Activated CD4-positive, alpha-beta T cell treated with anti-CD3 and anti-CD28 coated beads for 4 hours (primary cell): ENCODE data around the gene TMX1.
"Not testable (repeated sequence)": the region's sequence is repeated elsewhere in the genome, so short reads cannot be mapped to it uniquely, and the experiment has no call there.

ENCODE experiments used
- DNase-seq, 2 donors: peaks; one replicate each; pipeline ENCODE4 v3.0.0-alpha.2; 2020

The TMX1 gene, protein sequence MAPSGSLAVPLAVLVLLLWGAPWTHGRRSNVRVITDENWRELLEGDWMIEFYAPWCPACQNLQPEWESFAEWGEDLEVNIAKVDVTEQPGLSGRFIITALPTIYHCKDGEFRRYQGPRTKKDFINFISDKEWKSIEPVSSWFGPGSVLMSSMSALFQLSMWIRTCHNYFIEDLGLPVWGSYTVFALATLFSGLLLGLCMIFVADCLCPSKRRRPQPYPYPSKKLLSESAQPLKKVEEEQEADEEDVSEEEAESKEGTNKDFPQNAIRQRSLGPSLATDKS

DNA sequence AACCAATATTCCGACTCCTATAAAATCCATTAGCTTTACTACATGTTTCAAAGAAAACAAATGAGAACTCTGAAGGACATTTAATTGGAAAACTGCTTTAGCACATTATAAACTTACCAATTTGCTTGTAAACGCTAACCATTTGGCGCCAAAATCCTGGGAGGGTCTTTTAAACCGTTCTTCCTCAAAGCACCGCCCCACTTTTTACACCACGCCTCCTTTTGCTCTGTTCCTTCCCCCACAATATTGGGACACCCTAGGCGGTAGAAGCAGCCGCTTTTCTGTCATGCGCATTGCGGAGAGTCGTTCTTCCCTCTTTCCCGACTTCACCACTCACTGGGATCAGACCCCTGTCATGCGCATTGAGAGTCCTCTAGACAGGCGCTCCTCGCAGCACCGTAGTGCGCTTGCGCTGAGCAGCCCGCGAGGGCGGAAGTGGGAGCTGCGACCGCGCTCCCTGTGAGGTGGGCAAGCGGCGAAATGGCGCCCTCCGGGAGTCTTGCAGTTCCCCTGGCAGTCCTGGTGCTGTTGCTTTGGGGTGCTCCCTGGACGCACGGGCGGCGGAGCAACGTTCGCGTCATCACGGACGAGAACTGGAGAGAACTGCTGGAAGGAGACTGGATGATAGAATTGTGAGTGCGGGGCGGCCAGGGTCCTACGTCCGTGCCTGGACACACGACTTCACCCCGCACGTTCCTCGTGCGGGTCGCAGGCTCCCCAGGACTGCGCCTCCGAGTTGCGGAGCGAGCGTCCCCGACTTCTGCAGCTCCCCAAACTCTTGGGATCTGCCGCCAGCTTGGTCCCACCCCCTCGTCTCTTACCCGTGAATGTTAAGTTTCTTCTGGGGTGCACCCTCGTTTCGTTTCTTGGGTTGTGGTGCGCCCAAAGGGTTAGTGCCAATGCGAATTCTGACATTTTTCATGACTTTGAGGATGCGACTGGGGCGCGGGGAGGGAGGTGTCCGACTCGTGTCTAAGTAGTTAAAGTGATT, at the start of gene TMX1:
Gene TMX1 (plus strand): TSS at position 435 of the 991 bp plus-strand sequence. CDS start 46 bp downstream, at position 481.
- DNase-seq: peak; percentile 81 to 82

DNA sequence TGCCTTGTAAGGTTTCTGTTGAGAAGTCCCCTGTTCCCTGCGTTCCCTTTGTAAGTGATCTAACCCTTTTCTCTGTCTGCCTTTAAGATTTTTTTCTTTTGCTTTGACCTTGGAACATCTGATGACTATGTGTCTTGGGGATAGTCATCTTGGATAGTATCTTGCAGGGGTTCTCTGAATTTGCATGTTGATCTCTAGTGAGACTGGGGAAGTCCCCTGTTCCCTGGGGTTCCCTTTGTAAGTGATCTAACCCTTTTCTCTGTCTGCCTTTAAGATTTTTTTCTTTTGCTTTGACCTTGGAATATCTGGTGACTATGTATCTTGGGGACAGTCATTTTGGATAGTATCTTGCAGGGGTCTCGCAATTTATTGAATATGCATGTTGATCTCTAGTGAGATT, 38.2 kb upstream of the TMX1 start:
- DNase-seq: no peak

GRCh38 chr14:51202914-51203665, 37.0 kb upstream of the TMX1 start:
- no peak for DNase-seq

GRCh38 chr14:51203881-51204280, 36.2 kb upstream of the TMX1 start:
- no peak for DNase-seq

GRCh38 chr14:51205486-51205885, 34.6 kb upstream of the TMX1 start:
- no peak for DNase-seq

- DNase-seq: no peak
Measured at GRCh38 chr14:51206462-51206861, 33.6 kb upstream of the TMX1 start.

DNA sequence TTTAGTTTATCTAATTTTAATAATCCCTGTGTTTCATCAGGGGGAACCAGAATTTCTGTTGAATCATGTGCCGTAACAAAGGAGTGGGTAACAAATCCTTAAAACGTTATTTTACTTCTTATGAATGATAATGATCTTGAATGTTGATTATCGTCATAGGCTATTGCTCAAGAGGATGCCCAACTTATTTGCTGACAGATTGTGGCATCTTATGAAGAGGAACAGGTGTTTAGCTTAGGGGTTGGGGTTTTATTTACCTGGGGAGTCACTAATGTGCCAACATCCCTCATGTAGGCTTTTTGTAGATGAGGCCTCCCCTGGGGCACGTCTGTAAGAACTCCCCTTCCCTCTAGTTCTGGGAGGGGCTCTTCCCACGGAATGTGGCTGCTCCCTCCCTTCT, 32.4 kb upstream of the TMX1 start:
- no peak for DNase-seq

GRCh38 chr14:51208982-51209381, 31.1 kb upstream of the TMX1 start:
- DNase-seq: no peak

GRCh38 chr14:51209457-51209856, 30.6 kb upstream of the TMX1 start:
- no peak for DNase-seq

- DNase-seq: no peak
Measured at GRCh38 chr14:51210594-51210993, 29.5 kb upstream of the TMX1 start.

DNA sequence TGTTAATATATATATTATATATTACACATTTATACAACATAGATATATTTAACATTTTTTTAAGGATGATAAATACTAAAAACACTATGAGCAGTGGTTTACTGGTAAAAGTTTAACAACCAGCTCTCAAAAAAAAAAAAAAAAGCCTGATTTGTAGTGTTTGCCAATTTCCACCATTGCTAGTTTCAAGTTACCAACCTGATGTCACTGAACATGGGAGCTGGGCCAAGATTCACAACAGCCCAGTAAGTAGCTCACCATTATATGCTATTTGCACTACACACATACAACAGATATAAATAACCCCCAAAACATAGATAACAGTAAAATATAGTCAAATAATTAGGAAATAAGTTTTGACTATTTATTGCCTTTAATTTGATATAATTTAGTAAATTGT, 28.9 kb upstream of the TMX1 start:
- DNase-seq: no peak

DNA sequence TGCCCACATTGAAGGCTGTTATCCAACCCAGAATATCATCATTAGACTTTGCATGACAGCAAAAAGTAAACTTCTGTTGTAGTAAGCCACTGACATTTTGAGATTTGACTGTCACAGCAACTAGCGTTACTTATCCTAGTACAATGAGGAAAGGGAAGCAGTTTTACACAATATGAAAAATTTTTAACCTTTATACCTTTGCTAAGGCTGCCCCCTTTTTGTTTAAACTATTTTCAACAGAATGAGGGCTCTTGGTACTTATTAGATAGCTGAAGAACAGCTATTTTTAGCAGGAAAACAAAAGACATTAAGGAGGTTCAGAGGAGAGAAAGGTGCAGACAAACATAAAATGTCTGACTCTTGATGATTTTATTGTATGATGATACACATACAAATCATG, 23.4 kb upstream of the TMX1 start:
- no peak for DNase-seq

DNA sequence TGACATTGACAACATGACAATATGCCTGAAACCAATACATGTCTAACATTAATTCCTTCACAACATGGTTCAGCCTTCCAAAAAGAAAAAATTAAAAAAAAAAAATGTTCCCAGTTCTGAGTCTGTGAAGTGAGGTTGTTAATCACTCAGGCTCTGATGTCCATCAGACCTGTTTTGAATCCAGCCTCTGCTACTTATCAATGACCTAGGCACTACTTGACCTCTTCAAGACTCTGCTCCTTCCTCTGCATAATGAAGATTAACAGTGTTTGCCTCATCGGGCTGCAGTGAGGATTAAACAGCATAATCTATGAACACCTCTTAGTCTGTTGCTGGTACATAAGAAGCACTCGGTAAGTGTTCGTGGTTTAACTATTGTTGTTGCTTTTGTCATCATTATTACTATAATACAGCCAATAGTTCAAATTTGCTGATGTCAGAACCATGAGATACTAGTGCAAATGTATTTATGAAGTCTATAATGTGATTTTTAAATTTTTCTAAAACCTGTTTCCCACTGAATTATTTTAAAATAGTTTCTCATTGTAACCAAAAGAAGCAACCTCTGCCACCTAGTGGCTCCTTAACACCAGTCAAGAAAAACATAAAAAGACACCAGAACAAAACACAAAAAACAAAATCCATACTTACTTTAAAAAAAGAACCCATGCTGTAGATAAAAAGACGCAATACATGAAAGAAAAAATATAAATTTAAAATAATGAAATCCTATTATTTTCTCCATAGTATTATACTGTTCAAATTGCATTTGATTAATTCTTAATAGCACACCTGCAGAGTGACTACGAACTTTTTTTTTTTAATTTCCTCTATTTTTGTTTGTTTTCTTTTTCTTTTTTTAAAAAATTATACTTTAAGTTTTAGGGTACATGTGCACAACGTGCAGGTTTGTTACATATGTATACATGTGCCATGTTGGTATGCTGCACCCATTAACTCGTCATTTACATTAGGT, 20.3 kb upstream of the TMX1 start:
- DNase-seq: no peak

GRCh38 chr14:51223463-51223862, 16.6 kb upstream of the TMX1 start:
- DNase-seq: not testable (repeated sequence)

- DNase-seq: no peak
Measured at GRCh38 chr14:51224551-51224950, 15.5 kb upstream of the TMX1 start.

DNA sequence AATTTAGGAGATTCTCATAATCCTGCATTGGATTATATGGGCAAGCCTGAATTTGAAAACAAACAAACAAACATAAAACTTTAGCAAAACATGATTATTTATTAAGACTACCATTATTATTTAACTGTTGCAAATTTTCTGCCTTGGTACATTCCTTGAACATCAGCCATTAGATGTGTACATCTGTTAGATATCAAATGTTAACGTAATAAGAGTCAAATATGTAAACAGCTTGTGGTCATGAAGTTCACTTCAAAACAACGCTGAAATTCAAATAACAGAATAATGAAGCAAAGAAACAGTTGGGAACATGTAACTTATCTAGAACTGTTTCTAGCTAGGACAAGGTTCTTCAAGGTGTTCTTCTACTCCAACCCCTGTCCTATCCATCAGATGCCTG, 14.3 kb upstream of the TMX1 start:
- no peak for DNase-seq

- no peak for DNase-seq
Measured at GRCh38 chr14:51228391-51228790, 11.7 kb upstream of the TMX1 start.

- DNase-seq: no peak
Measured at GRCh38 chr14:51228890-51229289, 11.2 kb upstream of the TMX1 start.

DNA sequence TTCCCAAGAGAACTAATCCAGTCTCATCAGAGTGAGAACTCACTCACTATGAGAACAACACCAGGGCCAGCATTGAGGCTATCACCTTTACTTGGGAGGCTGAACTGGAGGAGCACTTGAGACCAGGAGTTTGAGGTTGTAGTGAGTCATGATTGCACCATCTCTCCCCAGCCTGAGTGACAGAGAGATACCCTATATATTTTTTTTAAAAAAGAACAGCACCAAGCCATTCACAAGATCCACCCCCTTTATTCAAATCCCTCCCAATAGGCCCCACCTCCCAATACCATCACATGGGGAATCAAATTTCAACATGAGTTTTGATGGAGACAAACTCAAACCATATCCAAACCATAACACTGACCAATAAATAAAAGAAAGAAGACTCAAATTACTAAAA, 3.7 kb upstream of the TMX1 start:
- DNase-seq: no peak

DNA sequence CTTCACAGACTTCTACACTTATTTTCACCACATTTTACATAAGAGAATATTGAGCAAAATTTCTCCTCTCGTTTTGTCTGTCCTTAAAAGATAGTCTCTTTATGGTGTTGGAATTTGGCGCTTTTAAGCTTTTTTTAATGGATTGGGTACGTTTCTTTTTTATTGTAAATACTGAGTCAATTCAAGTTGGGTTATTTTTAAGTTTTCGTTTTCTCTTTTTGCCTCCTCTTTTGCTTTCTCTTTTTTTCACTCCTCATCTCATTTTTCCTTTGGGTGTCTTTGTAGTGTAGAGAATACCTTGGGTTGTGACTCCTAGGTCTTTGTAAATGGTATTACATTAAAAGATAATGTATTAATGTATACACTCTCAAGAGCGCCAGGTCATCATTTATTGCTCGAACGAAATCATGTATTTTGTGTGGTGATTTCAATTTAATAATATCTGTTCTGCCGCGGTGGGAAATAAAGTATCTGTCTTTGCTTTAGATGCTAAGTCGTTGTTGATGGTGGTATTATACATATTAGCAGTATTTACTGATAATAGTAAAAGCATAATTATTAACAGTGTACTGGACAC, 845 bp downstream of the TMX1 start:
- DNase-seq: no peak
